GM23338 (cell line): ENCODE data around the gene LRRC63. TPM values are rescaled to one million over a fixed set of nuclear protein-coding genes. Genes with fewer than 3 reads are reported as not detected.

Source experiments
- ATAC-seq: fragments of 200-7000 bp; cut with Tn5 transposase; 3 replicates; pipeline ENCODE4 v1.9.1; 2020
- DNase-seq: peaks from one replicate; pipeline ENCODE4 v3.0.0-alpha.2; 2015; ENCODE audit warnings: low spot score
- H2AFZ ChIP-seq: fragments of 200-600 bp; sonication (generic); 2 replicates; pipeline ENCODE4 v1.8.0; 2016; ENCODE audit warnings: antibody characterized with exemption, mild to moderate bottlenecking, moderate library complexity
- H3F3A ChIP-seq: fragments of 200-600 bp; sonication (generic); replicated peaks from 2 replicates; pipeline ENCODE4 v1.8.0; 2017; ENCODE audit warnings: antibody characterized with exemption, mixed run types, low read depth
- H3K27ac ChIP-seq: fragments of 200-600 bp; sonication (generic); 2 replicates; pipeline ENCODE4 v1.6.1; 2016; ENCODE audit warnings: low read depth
- H3K27me3 ChIP-seq: fragments of 200-600 bp; sonication (generic); 2 replicates; pipeline ENCODE4 v1.8.0; 2016; ENCODE audit warnings: mild to moderate bottlenecking, mixed run types, moderate library complexity; ENCODE audit not compliant: insufficient read depth
- H3K36me3 ChIP-seq: fragments of 200-600 bp; sonication (generic); 2 replicates; pipeline ENCODE4 v1.8.0; 2016; ENCODE audit warnings: mild to moderate bottlenecking; ENCODE audit not compliant: insufficient read depth
- H3K4me1 ChIP-seq: fragments of 200-600 bp; sonication (generic); 2 replicates; pipeline ENCODE4 v1.8.0; 2016; ENCODE audit warnings: mild to moderate bottlenecking, moderate library complexity; ENCODE audit not compliant: insufficient read depth
- H3K4me2 ChIP-seq: fragments of 200-600 bp; sonication (generic); 2 replicates; pipeline ENCODE4 v1.7.1; 2017; ENCODE audit warnings: mixed run types
- H3K4me3 ChIP-seq: fragments of 200-600 bp; sonication (generic); 2 replicates; pipeline ENCODE4 v1.6.1; 2016; ENCODE audit warnings: mixed run types
- H3K79me2 ChIP-seq: fragments of 200-600 bp; sonication (generic); replicated peaks from 2 replicates; pipeline ENCODE4 v1.8.0; 2017; ENCODE audit warnings: mild to moderate bottlenecking; ENCODE audit not compliant: insufficient read depth
- H3K9me2 ChIP-seq: fragments of 200-600 bp; sonication (generic); 2 replicates; pipeline ENCODE4 v1.8.0; 2017; ENCODE audit not compliant: insufficient read depth
- H4K20me1 ChIP-seq: fragments of 200-600 bp; sonication (generic); replicated peaks from 2 replicates; pipeline ENCODE4 v1.8.0; 2017; ENCODE audit warnings: mild to moderate bottlenecking; ENCODE audit not compliant: insufficient read depth
- H3K27ac Mint-ChIP-seq: 2 replicates; pipeline ENCODE4 v1.8.0; 2020; ENCODE audit warnings: inconsistent platforms, mild to moderate bottlenecking, moderate library complexity, mixed read lengths
- H3K27me3 Mint-ChIP-seq: 3 replicates; pipeline ENCODE4 v1.8.0; 2022; ENCODE audit warnings: low read depth, mild to moderate bottlenecking, moderate library complexity, mixed read lengths, inconsistent platforms; ENCODE audit not compliant: insufficient read depth, poor library complexity
- H3K36me3 Mint-ChIP-seq: 3 replicates; pipeline ENCODE4 v1.8.0; 2021; ENCODE audit warnings: low read depth, mild to moderate bottlenecking, inconsistent platforms, moderate library complexity, mixed read lengths
- H3K4me1 Mint-ChIP-seq: 3 replicates; pipeline ENCODE4 v1.8.0; 2020; ENCODE audit warnings: mild to moderate bottlenecking, inconsistent platforms, mixed read lengths
- H3K4me3 Mint-ChIP-seq: 3 replicates; pipeline ENCODE4 v1.8.0; 2021; ENCODE audit warnings: moderate library complexity, mild to moderate bottlenecking, inconsistent platforms, mixed read lengths
- H3K9me3 Mint-ChIP-seq: 3 replicates; pipeline ENCODE4 v1.8.0; 2020; ENCODE audit warnings: moderate library complexity, mild to moderate bottlenecking, inconsistent platforms, mixed read lengths
- CREB1 ChIP-seq: fragments of 250-450 bp; sonication (Bioruptor Pico); IDR thresholded peaks from 2 replicates; pipeline ENCODE4 v1.5.0; 2020; ENCODE audit warnings: low read depth, mild to moderate bottlenecking, moderate library complexity
- CTCF ChIP-seq, 2 experiments: fragments of 200-600 bp in 1 of 2; sonication (generic) in 1 of 2; conservative IDR thresholded peaks; 2 replicates each; pipeline versions ENCODE4 v1.5.1 to v1.6.1; 2016 to 2017; ENCODE audit warnings: antibody characterized with exemption in 2 of 2, low read depth in 2 of 2, mild to moderate bottlenecking in 2 of 2, moderate library complexity in 1 of 2
- EZH2 ChIP-seq: fragments of 200-600 bp; sonication (generic); IDR thresholded peaks from one replicate; pipeline ENCODE4 v1.8.0; 2017; ENCODE audit warnings: antibody characterized with exemption, mild to moderate bottlenecking, low read depth; ENCODE audit not compliant: unreplicated experiment
- JUNB ChIP-seq: IDR thresholded peaks from one replicate; pipeline ENCODE4 v1.6.1; 2016; ENCODE audit warnings: antibody characterized with exemption; ENCODE audit not compliant: unreplicated experiment
- NANOG ChIP-seq: IDR thresholded peaks from 2 replicates; pipeline ENCODE4 v1.6.1; 2016; ENCODE audit warnings: antibody characterized with exemption, borderline replicate concordance
- POLR2AphosphoS5 ChIP-seq: IDR thresholded peaks from 2 replicates; pipeline ENCODE4 v1.6.1; 2016; ENCODE audit warnings: antibody characterized with exemption, low read depth
- REST ChIP-seq: IDR thresholded peaks from one replicate; pipeline ENCODE4 v1.6.1; 2018; ENCODE audit warnings: antibody characterized with exemption; ENCODE audit not compliant: unreplicated experiment
- STAT1 ChIP-seq: IDR thresholded peaks from one replicate; pipeline ENCODE4 v1.6.1; 2016; ENCODE audit warnings: antibody characterized with exemption; ENCODE audit not compliant: unreplicated experiment
- ZNF114 ChIP-seq: fragments of 250-450 bp; sonication (Bioruptor Pico); IDR thresholded peaks from 2 replicates; pipeline ENCODE4 v1.5.0; 2020; ENCODE audit warnings: mild to moderate bottlenecking, moderate library complexity
- ZNF331 ChIP-seq: fragments of 250-450 bp; sonication (Bioruptor Pico); IDR thresholded peaks from 2 replicates; pipeline ENCODE4 v1.5.0; 2020; ENCODE audit warnings: low read depth, mild to moderate bottlenecking, moderate library complexity
- ZNF462 ChIP-seq: fragments of 250-450 bp; sonication (Bioruptor Pico); IDR thresholded peaks from 2 replicates; pipeline ENCODE4 v1.5.0; 2020; ENCODE audit warnings: mild to moderate bottlenecking, moderate library complexity
- polyA plus RNA-seq: library from polyadenylated mRNA; unstranded; fragments of >200 nt; fragmentation: Nextera tagmentation; extraction: Ambion mirVana; gene quantifications from 2 replicates; pipeline ENCODE4 v1.2.1, GENCODE V29; 2016
- total RNA-seq: library from RNA; depleted of rRNA; stranded (reverse); fragments of >200 nt; shearing (Covaris generic); gene quantifications from 2 replicates; pipeline ENCODE4 v1.2.3, GENCODE V29; 2014

Gene LRRC63
- total and polyA plus RNA-seq, 2 experiments from 2014 or later: not detected

GRCh38 chr13:46166224-46166584 lies 45.5 kb upstream of the LRRC63 start:
- peaks cover 18% of the 10 kb centered on the region for H3K4me1 Mint-ChIP-seq
- Histone ChIP-seq H3K4me2 (no peak overlapping the region), H3K4me1 (peaks cover 7% of the 10 kb centered on the region), H2AFZ (no peak overlapping the region), H3K79me2 (no peaks in the 10 kb centered on the region), H3K9me2 (no peaks in the 10 kb centered on the region), H4K20me1 (no peaks in the 10 kb centered on the region), H3K27me3 (no peaks in the 10 kb centered on the region), H3K27ac (no peak overlapping the region), H3K4me3 (no peak overlapping the region), H3F3A (no peaks in the 10 kb centered on the region), H3K36me3 (no peaks in the 10 kb centered on the region)
- H3K9me3 Mint-ChIP-seq: peaks cover 13% of the 10 kb centered on the region
- H3K27me3 Mint-ChIP-seq: peaks cover 6% of the 10 kb centered on the region
- no peak for TF ChIP-seq POLR2AphosphoS5
- 0 out of 3 replicates have a peak, but pooled peaks cover 6% of the 10 kb centered on the region for H3K36me3 Mint-ChIP-seq
- DNase-seq: no peak
- ATAC-seq: no peak
- no peak overlapping the region for H3K4me3 Mint-ChIP-seq
- H3K27ac Mint-ChIP-seq: no peak overlapping the region

- Histone ChIP-seq H3K36me3 (no peaks in the 10 kb centered on the region), H3K27me3 (no peaks in the 10 kb centered on the region), H4K20me1 (no peaks in the 10 kb centered on the region), H3K4me3 (no peak overlapping the region), H3K9me2 (no peaks in the 10 kb centered on the region), H3K4me2 (no peak overlapping the region), H3K4me1 (peaks cover 10% of the 10 kb centered on the region), H3K27ac (no peak overlapping the region), H3F3A (no peaks in the 10 kb centered on the region), H3K79me2 (no peaks in the 10 kb centered on the region), H2AFZ (no peak overlapping the region)
- Mint-ChIP-seq H3K27ac (no peak overlapping the region), H3K27me3 (peaks cover 4% of the 10 kb centered on the region), H3K36me3 (no peaks in the 10 kb centered on the region), H3K4me3 (no peak overlapping the region), H3K4me1 (peaks cover 20% of the 10 kb centered on the region), H3K9me3 (peaks cover 6% of the 10 kb centered on the region; the same call in 1 of the 3 replicates)
- DNase-seq: peak; percentile 7
- peak; percentile 51 for ATAC-seq
- TF ChIP-seq JUNB: no peak
- TF ChIP-seq STAT1: no peak
- no peak for TF ChIP-seq CREB1 (CRISPR knock-in tag)
- no peak for TF ChIP-seq ZNF462 (CRISPR knock-in tag)
- no peak for TF ChIP-seq CTCF (conservative IDR thresholded peaks at IDR 0.05; ENCODE audit: low read depth in 2 of 2)
- TF ChIP-seq ZNF114 (CRISPR knock-in tag): no peak
- TF ChIP-seq REST: no peak
- TF ChIP-seq POLR2AphosphoS5: no peak
- no peak for TF ChIP-seq ZNF331 (CRISPR knock-in tag)
- no peak for TF ChIP-seq NANOG
- no peak for TF ChIP-seq EZH2
Measured at GRCh38 chr13:46166947-46167610, 44.6 kb upstream of the LRRC63 start.
